Measurements from ENCODE around the gene BLOC1S1. TPM values are rescaled to one million over a fixed set of nuclear protein-coding genes. Genes with fewer than 3 reads are reported as not detected.

The BLOC1S1 gene
- total RNA-seq, 1 donor from 2014 or later: 173 TPM

- no peak for DNase-seq (ENCODE audit: extremely low spot score in 2 of 2)
- TF ChIP-seq POLR2A (IDR thresholded peaks at IDR 0.05): no peak
- no peak for TF ChIP-seq POLR2AphosphoS5 (IDR thresholded peaks at IDR 0.05; ENCODE audit: insufficient read depth in 1 of 2, low read depth in 1 of 2)
- TF ChIP-seq CTCF (IDR thresholded peaks at IDR 0.05): no peak
- Histone ChIP-seq H3K27ac (peak overlapping the region; percentile 80), H3K9me3 (no peaks in the 10 kb centered on the region), H3K4me1 (peaks cover 37% of the 10 kb centered on the region), H3K27me3 (no peaks in the 10 kb centered on the region), H3K36me3 (peaks cover 0 to 5% of the 10 kb centered on the region in 2 donors), H3K4me3 (peak overlapping the region in 1 of 2 donors; percentile 22)
- intact Hi-C loops (cut with DNase I): loop anchor here (10.0 kb wide), 1 partner anchor 48 kb away; no protein-coding TSS in a partner anchor
Measured at GRCh38 chr12:55746174-55746912, 30.5 kb downstream of the BLOC1S1 start.

GRCh38 chr12:55746913-55747231 is 31.0 kb downstream of the BLOC1S1 start:
- H3K27ac ChIP-seq: no peak overlapping the region
- intact Hi-C loops (cut with DNase I): loop anchor here (10.0 kb wide), 1 partner anchor 48 kb away; no protein-coding TSS in a partner anchor
- no peak overlapping the region for H3K4me3 ChIP-seq
- peaks cover 0 to 9% of the 10 kb centered on the region in 2 donors for H3K36me3 ChIP-seq
- no peaks in the 10 kb centered on the region for H3K9me3 ChIP-seq
- no peak for DNase-seq (ENCODE audit: extremely low spot score in 2 of 2)
- H3K27me3 ChIP-seq: no peaks in the 10 kb centered on the region
- H3K4me1 ChIP-seq: peaks cover 37% of the 10 kb centered on the region
- TF ChIP-seq POLR2A (IDR thresholded peaks at IDR 0.05) (no peak), POLR2AphosphoS5 (IDR thresholded peaks at IDR 0.05; ENCODE audit: insufficient read depth in 1 of 2, low read depth in 1 of 2) (no peak), CTCF (IDR thresholded peaks at IDR 0.05) (no peak)

GRCh38 chr12:55748230-55748993 is 32.6 kb downstream of the BLOC1S1 start:
- no peak overlapping the region for H3K27ac ChIP-seq
- H3K27me3 ChIP-seq: no peaks in the 10 kb centered on the region
- H3K4me1 ChIP-seq: peaks cover 30% of the 10 kb centered on the region
- TF ChIP-seq POLR2AphosphoS5 (IDR thresholded peaks at IDR 0.05; ENCODE audit: insufficient read depth in 1 of 2, low read depth in 1 of 2) (no peak), CTCF (IDR thresholded peaks at IDR 0.05) (no peak), POLR2A (IDR thresholded peaks at IDR 0.05) (no peak)
- H3K9me3 ChIP-seq: no peaks in the 10 kb centered on the region
- H3K4me3 ChIP-seq: no peak overlapping the region
- intact Hi-C loops (cut with DNase I): loop anchor here (10.0 kb wide), 1 partner anchor 46 kb away; no protein-coding TSS in a partner anchor
- H3K36me3 ChIP-seq: peaks cover 0 to 25% of the 10 kb centered on the region in 2 donors
- DNase-seq (ENCODE audit: extremely low spot score in 2 of 2): no peak

DNA sequence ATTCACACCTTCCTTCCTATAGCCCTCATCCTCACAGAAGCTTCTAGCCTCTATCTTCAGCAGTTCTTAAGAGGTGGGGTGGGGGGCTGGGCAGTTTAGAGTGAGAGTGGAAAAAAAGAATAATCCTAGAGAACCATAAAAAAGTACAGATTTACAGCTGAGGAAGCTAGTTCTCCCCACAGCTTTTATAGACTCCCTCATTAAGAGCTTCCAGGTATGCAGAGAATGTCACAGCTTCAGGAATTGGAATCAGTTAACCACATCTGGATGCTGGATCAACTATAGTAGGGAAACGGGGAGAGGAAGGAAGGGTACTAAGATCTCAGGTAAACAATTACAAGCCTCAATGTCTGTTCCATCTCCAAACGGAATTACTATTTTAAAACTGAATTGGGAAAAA is 39.4 kb downstream of the BLOC1S1 start:
- intact Hi-C loops (cut with DNase I): no loop called here
- DNase-seq (ENCODE audit: extremely low spot score in 2 of 2): no peak
- no peak overlapping the region for H3K27ac ChIP-seq
- no peak overlapping the region for H3K4me3 ChIP-seq
- no peaks in the 10 kb centered on the region for H3K27me3 ChIP-seq
- peaks cover 0 to 59% of the 10 kb centered on the region in 2 donors for H3K36me3 ChIP-seq
- H3K4me1 ChIP-seq: no peaks in the 10 kb centered on the region
- TF ChIP-seq CTCF (IDR thresholded peaks at IDR 0.05): no peak
- TF ChIP-seq POLR2AphosphoS5 (IDR thresholded peaks at IDR 0.05; ENCODE audit: insufficient read depth in 1 of 2, low read depth in 1 of 2): no peak
- no peak for TF ChIP-seq POLR2A (IDR thresholded peaks at IDR 0.05)
- H3K9me3 ChIP-seq: no peaks in the 10 kb centered on the region

All from vagina (tissue), 2 donors.